HTERT RPE-1 (cell line): ENCODE measurements around the gene KCNQ1OT1.

ENCODE experiments used
- in situ Hi-C: fragments of 300-500 bp; cut with MboI; formaldehyde crosslinking; loops from 4 replicates; pipeline ENCODE4 v1.14.3; 2020; ENCODE audit warnings: low sequenced_read_pairs

Gene KCNQ1OT1

DNA sequence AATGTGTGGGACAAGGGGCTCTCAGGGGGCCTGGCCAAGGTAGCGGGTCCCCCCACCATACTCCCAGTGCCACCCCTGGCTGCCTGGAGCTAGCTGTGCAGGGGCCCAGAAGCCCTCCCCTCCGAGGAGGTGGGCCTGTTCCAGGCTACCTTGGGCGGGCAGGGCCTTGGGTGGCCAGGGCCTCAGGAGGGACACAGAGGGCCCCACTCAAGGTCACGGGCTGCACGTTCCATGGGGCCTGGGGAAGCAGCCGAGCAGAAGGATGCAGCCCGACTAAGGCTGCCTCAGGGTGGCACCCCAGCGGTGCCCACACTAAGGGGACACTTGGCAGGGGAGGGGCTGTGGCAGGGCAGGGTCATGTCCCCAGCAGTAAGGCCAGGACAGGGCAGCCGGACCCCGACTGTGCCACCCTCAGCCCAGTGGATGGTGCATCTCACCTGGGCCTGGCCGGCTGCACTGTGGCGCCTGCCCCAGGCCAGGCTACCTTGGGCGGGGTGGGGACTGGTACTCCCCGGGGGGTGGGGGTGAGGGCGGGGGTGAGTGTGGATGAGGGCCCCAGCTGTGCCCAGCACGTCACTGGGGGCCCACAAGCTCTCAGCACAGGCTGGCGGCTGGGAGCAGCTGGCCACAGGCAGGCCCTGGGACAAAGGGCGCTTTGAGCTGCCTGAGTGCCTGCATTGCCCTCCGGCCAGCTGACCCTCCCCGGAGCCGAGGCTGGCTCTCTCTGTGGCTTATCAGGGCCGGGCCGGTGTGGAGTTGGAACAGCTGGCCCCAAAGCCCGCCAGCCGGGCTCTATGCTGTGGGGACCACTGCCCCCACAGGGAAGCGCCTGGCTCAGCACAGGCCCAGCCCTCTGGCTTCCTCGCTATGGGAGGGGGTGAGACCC, 137.9 kb downstream of the KCNQ1OT1 start:
- in situ Hi-C loops, result no loop called here

DNA sequence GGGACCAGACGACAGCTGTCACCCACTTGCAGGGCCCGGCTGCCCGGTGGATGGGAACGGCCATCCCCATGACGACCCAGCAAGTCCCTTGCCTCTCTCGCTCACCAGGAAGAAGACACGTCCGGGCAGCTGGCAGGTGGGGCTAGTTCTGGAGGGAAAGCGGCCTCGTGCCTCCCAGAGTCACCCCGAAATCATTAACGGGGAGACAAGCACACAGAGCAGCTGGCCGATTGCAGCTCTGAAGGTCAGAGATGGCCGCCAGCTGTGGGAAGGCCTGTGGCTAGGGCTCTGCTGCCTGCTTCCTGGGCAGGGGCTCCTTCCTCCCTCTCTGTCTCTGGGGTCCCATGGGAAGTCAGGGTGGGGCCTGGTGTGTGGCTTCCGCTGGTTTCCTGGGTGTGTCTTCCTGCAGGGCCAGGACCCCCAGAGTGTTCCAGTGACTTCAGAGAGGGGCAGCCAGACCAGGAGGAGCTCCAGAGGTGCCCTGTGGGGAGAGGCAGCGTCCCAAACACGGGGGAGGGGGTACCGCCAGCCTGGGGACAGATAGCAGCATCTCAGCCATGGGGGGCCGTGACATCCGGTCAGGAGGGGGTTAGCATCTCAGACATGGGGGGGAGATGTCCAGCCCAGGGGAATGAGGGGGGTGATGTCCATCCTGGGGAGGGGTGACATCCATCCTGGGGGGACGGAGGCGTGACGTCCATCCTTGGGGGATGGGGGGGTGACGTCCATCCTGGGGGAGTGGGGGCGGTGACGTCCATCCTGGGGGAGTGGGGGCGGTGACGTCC, 140.1 kb downstream of the KCNQ1OT1 start:
- in situ Hi-C loops, result no loop called here

DNA sequence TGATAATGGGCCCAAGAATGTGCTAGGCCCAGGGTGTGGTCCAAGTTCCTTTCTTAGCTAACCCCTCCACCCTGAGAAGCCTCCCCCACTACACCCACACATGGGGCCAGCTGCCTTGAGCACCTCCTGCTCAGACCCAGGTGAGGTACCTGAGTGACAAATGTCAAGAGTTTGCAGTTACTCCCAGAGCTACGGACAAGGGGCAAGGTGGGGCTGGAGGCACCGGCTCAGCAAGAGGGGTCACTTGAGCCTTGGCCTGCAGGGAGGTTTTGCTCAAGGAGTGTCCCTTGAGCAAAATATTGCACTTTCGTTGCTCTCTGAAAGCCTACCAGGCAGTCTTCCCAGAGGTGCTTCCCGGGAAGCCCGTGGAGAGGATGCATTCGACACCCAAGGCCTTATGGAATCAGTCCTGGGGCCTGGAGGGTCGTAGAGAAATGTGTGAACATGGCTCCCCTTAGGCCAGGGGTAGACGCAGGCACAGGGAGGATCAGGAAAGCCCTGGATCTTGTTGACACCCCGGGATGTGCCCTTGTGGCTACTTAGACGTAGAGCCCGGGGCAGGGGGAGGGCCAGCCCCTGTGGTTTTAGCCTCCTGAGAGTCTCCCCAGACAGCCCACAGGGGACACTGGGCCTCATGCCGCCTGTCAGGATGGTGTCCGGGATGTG, 140.8 kb downstream of the KCNQ1OT1 start:
- in situ Hi-C loops, result no loop called here

DNA sequence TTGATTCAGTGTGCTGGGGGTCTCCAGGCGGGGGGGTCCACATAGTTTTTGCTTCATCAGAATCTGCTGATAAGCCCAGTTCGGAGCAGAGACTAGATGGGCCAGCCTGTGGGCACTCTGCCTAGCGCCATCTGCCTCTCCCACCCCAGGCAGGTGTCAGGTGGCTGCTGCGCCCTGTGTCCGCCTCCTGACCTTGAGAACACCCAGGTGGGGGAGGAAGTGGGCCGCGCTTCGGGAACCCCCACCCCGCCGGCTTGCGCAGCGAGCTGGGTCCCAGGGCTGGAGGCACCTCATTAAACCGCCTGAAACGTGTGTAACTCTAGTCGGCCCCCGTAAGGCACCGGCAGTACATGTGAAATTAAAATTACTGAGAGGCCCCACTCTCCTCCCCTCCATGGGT, 141.4 kb downstream of the KCNQ1OT1 start:
- in situ Hi-C loops, result no loop called here
